Transverse colon (tissue), 4 donors: ENCODE results near the gene FBH1.

ENCODE experiments used
- CTCF ChIP-seq, 5 experiments: fragments of 200-600 bp in 3 of 5; fragments of 450-650 bp in 2 of 5; sonication (generic) in 3 of 5; IDR thresholded peaks; 1 replicate in 2 of 5; 2 replicates in 3 of 5; pipeline ENCODE4 v1.5.1; 2016 to 2017; ENCODE audit warnings: antibody characterized with exemption in 5 of 5, inconsistent platforms in 3 of 5, mild to moderate bottlenecking in 2 of 5, moderate library complexity in 1 of 5
- POLR2A ChIP-seq: fragments of 450-650 bp; IDR thresholded peaks from one replicate; pipeline ENCODE4 v1.6.1; 2016; ENCODE audit warnings: antibody characterized with exemption, mild to moderate bottlenecking, moderate library complexity
- POLR2AphosphoS5 ChIP-seq, 3 donors: sonication (generic); formaldehyde crosslinking; IDR thresholded peaks; one replicate each; pipeline ENCODE4 v1.6.1; 2016; ENCODE audit warnings: antibody characterized with exemption in 3 of 3

GRCh38 chr10:5871596-5871995 lies 18.4 kb upstream of the FBH1 start:
- TF ChIP-seq CTCF (IDR thresholded peaks at IDR 0.05) (no peak), POLR2AphosphoS5 (IDR thresholded peaks at IDR 0.05) (no peak), POLR2A (no peak)
